Measurements from ENCODE around the gene HPF1.

DNA sequence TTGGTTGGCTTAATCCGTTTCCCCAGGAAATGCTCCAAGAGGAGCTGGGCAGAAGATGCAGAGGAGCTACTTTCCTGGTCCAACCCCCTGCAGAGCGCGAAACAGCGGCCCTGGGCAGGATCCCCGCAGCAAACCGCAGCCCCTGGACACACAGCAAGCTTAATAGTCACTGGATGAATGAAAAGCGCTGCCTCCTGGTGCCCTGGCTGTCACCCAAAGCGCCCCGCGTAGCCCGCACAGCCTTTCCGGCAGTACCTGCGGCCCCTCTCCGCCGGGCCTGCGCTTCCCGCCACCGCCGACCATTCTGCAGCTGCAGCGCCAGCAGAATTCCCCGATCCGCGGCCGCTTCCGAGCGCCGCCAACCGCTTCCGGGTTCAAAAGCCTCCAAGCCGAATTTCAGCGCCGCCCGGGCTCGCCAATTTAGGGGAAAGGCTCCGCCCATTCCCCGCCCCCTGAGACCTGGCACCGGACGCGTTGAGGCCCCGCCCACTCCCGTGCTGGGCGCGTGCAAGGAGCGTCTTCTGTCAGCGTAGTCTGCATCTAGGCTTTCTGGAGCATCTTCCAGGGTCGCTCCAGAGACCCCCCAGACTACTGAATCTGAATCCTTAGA is at the start of gene HPF1:
- no peak for TF ChIP-seq CTCF (IDR thresholded peaks at IDR 0.05)
- TF ChIP-seq EP300 (IDR thresholded peaks at IDR 0.05), result peak in 1 of 4 donors; percentile 14
- peak; percentile 49 to 69 for TF ChIP-seq POLR2AphosphoS5 (IDR thresholded peaks at IDR 0.05)

All from upper lobe of left lung (tissue), 4 donors.